ENCODE measurements around the gene LYSMD2. TPM values are rescaled to one million over a fixed set of nuclear protein-coding genes. Genes with fewer than 3 reads are reported as not detected.
A peak's percentile ranks its signal among the peaks of the same experiment; 100 is the strongest.
"Not testable (repeated sequence)": the region's sequence is repeated elsewhere in the genome, so short reads cannot be mapped to it uniquely, and the experiment has no call there.

LYSMD2 gene, protein sequence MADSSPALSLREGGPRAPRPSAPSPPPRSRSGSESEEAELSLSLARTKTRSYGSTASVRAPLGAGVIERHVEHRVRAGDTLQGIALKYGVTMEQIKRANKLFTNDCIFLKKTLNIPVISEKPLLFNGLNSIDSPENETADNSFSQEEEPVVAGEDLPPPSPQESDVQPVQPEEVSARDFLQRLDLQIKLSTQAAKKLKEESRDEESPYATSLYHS
- total RNA-seq (10 to 100 TPM; 17.4 TPM), total RNA-seq (9.2 to 125 (median 31.4) reads per million in 172 experiments)
- polyA plus RNA-seq (2013, experiment 1 of 2), result 32.1 TPM
- polyA plus RNA-seq (2013, experiment 2 of 2), result 32.5 TPM

DNA sequence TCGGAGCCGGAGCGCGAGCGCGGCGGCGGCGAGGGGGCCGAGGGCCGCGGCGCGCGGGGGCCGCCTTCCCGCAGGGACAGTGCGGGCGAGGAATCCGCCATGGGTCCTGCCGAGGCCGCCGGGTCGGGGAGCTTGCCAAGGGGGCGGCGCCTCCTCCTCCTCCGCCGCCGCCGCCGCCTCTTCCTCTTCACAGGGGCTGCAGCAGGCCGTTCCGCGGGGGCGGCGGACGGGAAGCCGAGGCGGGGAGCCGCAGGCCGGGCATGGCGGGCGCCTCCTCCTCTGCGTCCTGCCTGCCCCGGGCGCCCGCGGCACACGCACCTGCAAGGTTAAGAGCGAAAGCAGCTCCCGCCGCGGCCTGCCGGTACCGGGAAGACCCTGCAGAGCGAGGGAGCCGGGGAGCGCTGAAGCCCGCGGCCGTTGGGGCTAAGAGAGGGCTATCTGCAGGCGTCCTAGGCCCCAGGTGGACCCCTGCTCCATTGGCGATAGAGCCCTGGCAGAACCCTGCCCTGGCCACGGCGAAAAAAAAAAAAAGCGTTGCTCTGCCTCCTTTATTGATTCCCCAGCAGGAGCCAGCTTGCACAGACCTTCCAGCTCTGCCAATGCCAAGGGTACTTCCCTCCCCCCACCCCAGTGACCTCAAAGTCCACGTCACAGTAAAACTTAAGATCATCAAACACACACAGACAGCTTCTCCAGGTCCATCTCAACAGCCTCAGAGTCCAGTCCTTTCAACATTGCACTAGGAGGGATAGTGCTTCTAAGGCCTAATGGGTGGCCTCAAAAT lies at the start of gene LYSMD2:
TSS of gene LYSMD2 (minus strand) at position 134 of the 784 bp plus-strand sequence. CDS start at position 101, 33 bp downstream.
- peak within 1 kb of the TSS; percentile 81 to 83 for H3K27ac ChIP-seq (ENCODE audit: low read depth in 1 of 2, low read length in 2 of 2)
- peaks cover 59% of the 10 kb centered on the region for H3K4me1 Mint-ChIP-seq (ENCODE audit: low read depth)
- peak within 1 kb of the TSS; percentile 92 for H3K4me3 Mint-ChIP-seq
- peaks cover 54% of the 10 kb centered on the region for H3K4me1 ChIP-seq (ENCODE audit: insufficient read depth, low read length)
- peak within 1 kb of the TSS; percentile 97 for H3K27ac Mint-ChIP-seq
- H3K27me3 ChIP-seq (ENCODE audit: control insufficient read depth in 1 of 2, insufficient read depth in 2 of 2, low read length in 2 of 2), result no peaks in the 10 kb centered on the region
- TF ChIP-seq, protein P1, sequence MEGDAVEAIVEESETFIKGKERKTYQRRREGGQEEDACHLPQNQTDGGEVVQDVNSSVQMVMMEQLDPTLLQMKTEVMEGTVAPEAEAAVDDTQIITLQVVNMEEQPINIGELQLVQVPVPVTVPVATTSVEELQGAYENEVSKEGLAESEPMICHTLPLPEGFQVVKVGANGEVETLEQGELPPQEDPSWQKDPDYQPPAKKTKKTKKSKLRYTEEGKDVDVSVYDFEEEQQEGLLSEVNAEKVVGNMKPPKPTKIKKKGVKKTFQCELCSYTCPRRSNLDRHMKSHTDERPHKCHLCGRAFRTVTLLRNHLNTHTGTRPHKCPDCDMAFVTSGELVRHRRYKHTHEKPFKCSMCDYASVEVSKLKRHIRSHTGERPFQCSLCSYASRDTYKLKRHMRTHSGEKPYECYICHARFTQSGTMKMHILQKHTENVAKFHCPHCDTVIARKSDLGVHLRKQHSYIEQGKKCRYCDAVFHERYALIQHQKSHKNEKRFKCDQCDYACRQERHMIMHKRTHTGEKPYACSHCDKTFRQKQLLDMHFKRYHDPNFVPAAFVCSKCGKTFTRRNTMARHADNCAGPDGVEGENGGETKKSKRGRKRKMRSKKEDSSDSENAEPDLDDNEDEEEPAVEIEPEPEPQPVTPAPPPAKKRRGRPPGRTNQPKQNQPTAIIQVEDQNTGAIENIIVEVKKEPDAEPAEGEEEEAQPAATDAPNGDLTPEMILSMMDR (IDR thresholded peaks at IDR 0.05), result no peak
- no peaks in the 10 kb centered on the region for H3K9me3 ChIP-seq (ENCODE audit: control insufficient read depth in 1 of 2, insufficient read depth in 1 of 2, low read length in 2 of 2)
- CTCF ChIA-PET, result interaction anchor here (1.0 to 4.9 kb wide), 7 partner anchors 10 to 428 kb away, joined by 3 to 34 read pairs (median 8); partner anchors contain the start of gene LEO1
- no peaks in the 10 kb centered on the region for H3K36me3 ChIP-seq (ENCODE audit: insufficient read depth, low read length)
- no peaks in the 10 kb centered on the region for H3K27me3 Mint-ChIP-seq
- ATAC-seq (ENCODE audit: poor library complexity) (peak; percentile 42), DNase-seq (peak; percentile 28 to 82 (median 68))
- no peaks in the 10 kb centered on the region for H3K9me3 Mint-ChIP-seq
- H3K4me3 ChIP-seq (ENCODE audit: low read length), result peak within 1 kb of the TSS; percentile 78
- POLR2A ChIA-PET, result interaction anchor here (0.6 to 4.4 kb wide), 21 partner anchors 9 to 1384 kb away, joined by 3 to 45 read pairs (median 5); partner anchors contain the start of genes DMXL2, GABPB1, LEO1 and TMOD2
- peaks cover 13% of the 10 kb centered on the region for H3K36me3 Mint-ChIP-seq (ENCODE audit: low read depth)
- intact Hi-C loops (cut with DNase I, micrococcal nuclease), result loop anchor here (2.0 to 5.0 kb wide), 3 partner anchors 15 to 90 kb away; partner anchors contain the start of gene TMOD3 (in 1 of the 2)

DNA sequence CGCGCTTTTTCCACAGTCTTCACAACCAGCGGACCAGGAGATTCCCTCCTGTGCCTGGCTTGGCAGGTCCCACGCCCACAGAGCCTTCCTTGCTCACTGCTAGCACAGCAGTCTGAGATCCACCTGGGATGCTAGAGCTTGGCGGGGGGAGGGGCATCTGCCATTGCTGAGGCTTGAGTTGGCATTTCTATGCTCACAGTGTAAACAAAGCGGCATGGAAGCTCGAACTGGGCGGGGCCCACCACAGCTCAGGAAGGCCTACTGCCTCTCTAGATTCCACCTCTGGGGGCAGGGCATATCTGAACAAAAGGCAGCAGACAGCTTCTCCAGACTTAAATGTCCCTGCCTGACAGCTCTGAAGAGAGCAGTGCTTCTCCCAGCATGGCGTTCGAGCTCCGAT lies 49.7 kb upstream of the LYSMD2 start:
- intact Hi-C loops (cut with DNase I, micrococcal nuclease); POLR2A ChIA-PET: not testable (repeated sequence)
- peaks cover 37% of the 10 kb centered on the region for H3K36me3 Mint-ChIP-seq (ENCODE audit: low read depth)

DNA sequence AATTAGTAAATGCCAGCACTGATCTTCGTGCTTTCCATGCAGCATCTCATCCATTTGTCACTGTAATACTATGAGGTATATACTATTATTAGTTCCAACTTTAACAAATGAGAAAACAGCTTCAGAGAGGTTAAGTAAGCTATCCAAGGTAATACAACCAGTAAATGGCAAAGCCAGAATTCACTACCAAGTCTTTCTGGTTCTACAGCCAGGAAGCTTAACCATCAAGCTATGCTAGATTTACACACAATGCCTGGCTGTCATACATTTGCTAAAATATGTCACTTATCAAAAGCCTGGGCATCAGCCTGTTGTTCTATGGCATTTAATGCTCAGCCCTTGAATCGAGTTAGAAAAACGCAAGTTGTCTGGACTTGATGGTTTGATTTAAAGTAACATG lies 46.5 kb upstream of the LYSMD2 start:
- no peaks in the 10 kb centered on the region for H3K27me3 Mint-ChIP-seq
- intact Hi-C loops (cut with DNase I, micrococcal nuclease), result no loop called here
- Histone ChIP-seq H3K9me3 (ENCODE audit: control insufficient read depth in 1 of 2, insufficient read depth in 1 of 2, low read length in 2 of 2) (no peaks in the 10 kb centered on the region), H3K36me3 (ENCODE audit: insufficient read depth, low read length) (peaks cover 23% of the 10 kb centered on the region), H3K4me3 (ENCODE audit: low read length) (no peak overlapping the region), H3K4me1 (ENCODE audit: insufficient read depth, low read length) (no peaks in the 10 kb centered on the region), H3K27ac (ENCODE audit: low read depth in 1 of 2, low read length in 2 of 2) (no peak overlapping the region), H3K27me3 (ENCODE audit: control insufficient read depth in 1 of 2, insufficient read depth in 2 of 2, low read length in 2 of 2) (no peaks in the 10 kb centered on the region)
- H3K4me1 Mint-ChIP-seq (ENCODE audit: low read depth), result no peaks in the 10 kb centered on the region
- TF ChIP-seq, protein P1 (IDR thresholded peaks at IDR 0.05), result no peak
- no peaks in the 10 kb centered on the region for H3K9me3 Mint-ChIP-seq
- ChIA-PET CTCF (no interaction called here), POLR2A (no interaction called here)
- DNase-seq (no peak), ATAC-seq (ENCODE audit: poor library complexity) (no peak)
- no peak overlapping the region for H3K27ac Mint-ChIP-seq
- no peak overlapping the region for H3K4me3 Mint-ChIP-seq
- peaks cover 67% of the 10 kb centered on the region for H3K36me3 Mint-ChIP-seq (ENCODE audit: low read depth)

More for the DNA sequence above, 49.7 kb upstream of the LYSMD2 start:
- DNase-seq; H3K27me3 ChIP-seq (ENCODE audit: control insufficient read depth in 1 of 2, insufficient read depth in 2 of 2, low read length in 2 of 2); H3K9me3 ChIP-seq (ENCODE audit: control insufficient read depth in 1 of 2, insufficient read depth in 1 of 2, low read length in 2 of 2); H3K27ac Mint-ChIP-seq; H3K27ac ChIP-seq (ENCODE audit: low read depth in 1 of 2, low read length in 2 of 2); H3K4me3 Mint-ChIP-seq; ATAC-seq (ENCODE audit: poor library complexity); CTCF ChIA-PET; H3K4me1 ChIP-seq (ENCODE audit: insufficient read depth, low read length); H3K9me3 Mint-ChIP-seq; H3K4me1 Mint-ChIP-seq (ENCODE audit: low read depth); H3K27me3 Mint-ChIP-seq; H3K4me3 ChIP-seq (ENCODE audit: low read length): not testable (repeated sequence)
- peaks cover 17% of the 10 kb centered on the region for H3K36me3 ChIP-seq (ENCODE audit: insufficient read depth, low read length)

Data from CD4-positive, alpha-beta T cell (primary cell).